Anterior cingulate cortex (tissue), 58 donors: Measurements from ENCODE around the gene EPS8.

Source experiments
- DNase-seq, 58 donors: peaks; one replicate each; lab custom pipeline; 2025; lab: John Stamatoyannopoulos, UW

Gene EPS8

GRCh38 chr12:15669256-15669948 is 119.8 kb downstream of the EPS8 start:
- DNase-seq = no peak

GRCh38 chr12:15664491-15664890 is 124.7 kb downstream of the EPS8 start:
- DNase-seq = no peak

- DNase-seq = no peak
Measured at GRCh38 chr12:15662983-15663659, 126.1 kb downstream of the EPS8 start.

- no peak for DNase-seq
Measured at GRCh38 chr12:15662303-15662980, 126.7 kb downstream of the EPS8 start.

GRCh38 chr12:15651371-15651770 is 137.8 kb downstream of the EPS8 start:
- no peak for DNase-seq

GRCh38 chr12:15650399-15651128 is 138.6 kb downstream of the EPS8 start:
- DNase-seq = no peak

- DNase-seq = no peak
Measured at GRCh38 chr12:15649347-15649746, 139.8 kb downstream of the EPS8 start.

GRCh38 chr12:15648558-15648957 is 140.6 kb downstream of the EPS8 start:
- DNase-seq = no peak

- DNase-seq = no peak
Measured at GRCh38 chr12:15646581-15646980, 142.6 kb downstream of the EPS8 start.

- no peak for DNase-seq
Measured at GRCh38 chr12:15644700-15645099, 144.5 kb downstream of the EPS8 start.

- DNase-seq = no peak
Measured at GRCh38 chr12:15638231-15638630, 151.0 kb downstream of the EPS8 start.

GRCh38 chr12:15636060-15636890 is 152.9 kb downstream of the EPS8 start:
- no peak for DNase-seq

- DNase-seq = no peak
Measured at GRCh38 chr12:15634010-15634683, 155.0 kb downstream of the EPS8 start.

GRCh38 chr12:15633201-15633600 is 156.0 kb downstream of the EPS8 start:
- DNase-seq = no peak

- DNase-seq = no peak
Measured at GRCh38 chr12:15632708-15633107, 156.5 kb downstream of the EPS8 start.

- no peak for DNase-seq
Measured at GRCh38 chr12:15631007-15631715, 158.0 kb downstream of the EPS8 start.

- DNase-seq = no peak
Measured at GRCh38 chr12:15629761-15630160, 159.4 kb downstream of the EPS8 start.

- peak in 1 of 58 donors; percentile 5 for DNase-seq
Measured at GRCh38 chr12:15629108-15629507, 160.1 kb downstream of the EPS8 start.
